ENCODE data around the gene CHST13. TPM values are rescaled to one million over a fixed set of nuclear protein-coding genes. Genes with fewer than 3 reads are reported as not detected.
"Not testable (repeated sequence)": the region's sequence is repeated elsewhere in the genome, so short reads cannot be mapped to it uniquely, and the experiment has no call there.

CHST13 gene
- total RNA-seq, 1 experiment from 2014 or later, result not detected

GRCh38 chr3:126527455-126528211 is 3.7 kb downstream of the CHST13 start:
- DNase-seq, result no peak
- Histone ChIP-seq H3K27me3 (peaks cover 14% of the 10 kb centered on the region), H3K36me3 (no peaks in the 10 kb centered on the region), H3K9me3 (no peaks in the 10 kb centered on the region), H3K4me3 (no peak overlapping the region)

GRCh38 chr3:126528419-126528799 is 4.5 kb downstream of the CHST13 start:
- peaks cover 20% of the 10 kb centered on the region for H3K27me3 ChIP-seq
- no peak overlapping the region for H3K4me3 ChIP-seq
- no peak for DNase-seq
- no peaks in the 10 kb centered on the region for H3K9me3 ChIP-seq
- H3K36me3 ChIP-seq, result no peaks in the 10 kb centered on the region

- Histone ChIP-seq H3K36me3 (no peaks in the 10 kb centered on the region), H3K9me3 (no peaks in the 10 kb centered on the region), H3K27me3 (peaks cover 20% of the 10 kb centered on the region), H3K4me3 (no peak overlapping the region)
- no peak for DNase-seq
These were observed 5.0 kb downstream of the CHST13 start for GRCh38 chr3:126528800-126529541.

- Histone ChIP-seq H3K27me3 (peaks cover 27% of the 10 kb centered on the region), H3K36me3 (no peaks in the 10 kb centered on the region), H3K9me3 (no peaks in the 10 kb centered on the region), H3K4me3 (no peak overlapping the region)
- DNase-seq, result no peak
These were observed 5.7 kb downstream of the CHST13 start for GRCh38 chr3:126529585-126530170.

- H3K4me3 ChIP-seq, result no peak overlapping the region
- no peaks in the 10 kb centered on the region for H3K9me3 ChIP-seq
- no peaks in the 10 kb centered on the region for H3K36me3 ChIP-seq
- H3K27me3 ChIP-seq, result peaks cover 27% of the 10 kb centered on the region
- DNase-seq, result no peak
These were observed 6.5 kb downstream of the CHST13 start for GRCh38 chr3:126530171-126531050.

GRCh38 chr3:126531051-126531330 is 7.0 kb downstream of the CHST13 start:
- Histone ChIP-seq H3K9me3 (no peaks in the 10 kb centered on the region), H3K36me3 (no peaks in the 10 kb centered on the region), H3K27me3 (peaks cover 27% of the 10 kb centered on the region), H3K4me3 (no peak overlapping the region)
- DNase-seq, result no peak

- no peaks in the 10 kb centered on the region for H3K36me3 ChIP-seq
- H3K9me3 ChIP-seq, result no peaks in the 10 kb centered on the region
- H3K27me3 ChIP-seq, result peaks cover 27% of the 10 kb centered on the region
- H3K4me3 ChIP-seq, result no peak overlapping the region
- DNase-seq, result no peak
These were observed 9.6 kb downstream of the CHST13 start for GRCh38 chr3:126533506-126533905.

- H3K4me3 ChIP-seq, DNase-seq, H3K36me3 ChIP-seq, H3K9me3 ChIP-seq: not testable (repeated sequence)
- H3K27me3 ChIP-seq, result peaks cover 27% of the 10 kb centered on the region
These were observed 10.8 kb downstream of the CHST13 start for GRCh38 chr3:126534716-126535115.

- no peaks in the 10 kb centered on the region for H3K9me3 ChIP-seq
- H3K27me3 ChIP-seq, result peaks cover 27% of the 10 kb centered on the region
- no peak for DNase-seq
- no peaks in the 10 kb centered on the region for H3K36me3 ChIP-seq
- H3K4me3 ChIP-seq, result no peak overlapping the region
These were observed 11.7 kb downstream of the CHST13 start for GRCh38 chr3:126535636-126536035.

GRCh38 chr3:126536126-126536525 is 12.2 kb downstream of the CHST13 start:
- Histone ChIP-seq H3K4me3 (no peak overlapping the region), H3K9me3 (no peaks in the 10 kb centered on the region), H3K27me3 (peaks cover 27% of the 10 kb centered on the region), H3K36me3 (no peaks in the 10 kb centered on the region)
- DNase-seq, result no peak

GRCh38 chr3:126537116-126537729 is 13.3 kb downstream of the CHST13 start:
- DNase-seq, result no peak
- Histone ChIP-seq H3K4me3 (no peak overlapping the region), H3K27me3 (peaks cover 25% of the 10 kb centered on the region), H3K9me3 (no peaks in the 10 kb centered on the region), H3K36me3 (no peaks in the 10 kb centered on the region)

GRCh38 chr3:126537730-126538281 is 13.9 kb downstream of the CHST13 start:
- H3K27me3 ChIP-seq, result peaks cover 19% of the 10 kb centered on the region
- no peak for DNase-seq
- H3K36me3 ChIP-seq, result no peaks in the 10 kb centered on the region
- no peaks in the 10 kb centered on the region for H3K9me3 ChIP-seq
- H3K4me3 ChIP-seq, result no peak overlapping the region

- Histone ChIP-seq H3K9me3 (no peaks in the 10 kb centered on the region), H3K36me3 (no peaks in the 10 kb centered on the region), H3K27me3 (peaks cover 14% of the 10 kb centered on the region), H3K4me3 (no peak overlapping the region)
- no peak for DNase-seq
These were observed 14.4 kb downstream of the CHST13 start for GRCh38 chr3:126538316-126538715.

GRCh38 chr3:126538966-126539365 is 15.0 kb downstream of the CHST13 start:
- H3K4me3 ChIP-seq, result no peak overlapping the region
- no peaks in the 10 kb centered on the region for H3K36me3 ChIP-seq
- no peaks in the 10 kb centered on the region for H3K9me3 ChIP-seq
- DNase-seq, result no peak
- H3K27me3 ChIP-seq, result peaks cover 7% of the 10 kb centered on the region

- H3K4me3 ChIP-seq, result no peak overlapping the region
- H3K9me3 ChIP-seq, result no peaks in the 10 kb centered on the region
- H3K36me3 ChIP-seq, result no peaks in the 10 kb centered on the region
- DNase-seq, result no peak
- no peaks in the 10 kb centered on the region; the same call in 1 of the 2 replicates for H3K27me3 ChIP-seq
These were observed 15.7 kb downstream of the CHST13 start for GRCh38 chr3:126539558-126540250.
